Measurements from ENCODE around the gene GON4L.

The GON4L gene

DNA sequence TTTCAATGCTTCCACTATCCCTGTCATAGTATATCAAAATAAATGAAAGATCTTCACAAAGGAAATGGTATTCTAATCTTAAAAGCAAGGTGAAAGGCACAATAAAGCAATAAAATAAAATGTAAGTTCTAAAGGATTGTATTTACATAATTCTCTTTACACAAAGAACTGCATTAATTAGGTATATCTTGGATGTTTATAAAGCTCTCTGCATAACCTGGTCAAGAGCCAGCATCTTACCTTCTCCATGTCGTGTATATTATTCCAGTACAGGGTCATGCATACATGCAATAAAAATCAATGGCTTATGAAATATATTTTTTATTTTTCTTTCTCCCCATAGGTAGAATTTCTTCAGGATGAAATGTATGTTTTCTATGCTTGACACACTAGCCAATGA is 63.8 kb downstream of the GON4L start (continued):
- TF ChIP-seq, protein P1, sequence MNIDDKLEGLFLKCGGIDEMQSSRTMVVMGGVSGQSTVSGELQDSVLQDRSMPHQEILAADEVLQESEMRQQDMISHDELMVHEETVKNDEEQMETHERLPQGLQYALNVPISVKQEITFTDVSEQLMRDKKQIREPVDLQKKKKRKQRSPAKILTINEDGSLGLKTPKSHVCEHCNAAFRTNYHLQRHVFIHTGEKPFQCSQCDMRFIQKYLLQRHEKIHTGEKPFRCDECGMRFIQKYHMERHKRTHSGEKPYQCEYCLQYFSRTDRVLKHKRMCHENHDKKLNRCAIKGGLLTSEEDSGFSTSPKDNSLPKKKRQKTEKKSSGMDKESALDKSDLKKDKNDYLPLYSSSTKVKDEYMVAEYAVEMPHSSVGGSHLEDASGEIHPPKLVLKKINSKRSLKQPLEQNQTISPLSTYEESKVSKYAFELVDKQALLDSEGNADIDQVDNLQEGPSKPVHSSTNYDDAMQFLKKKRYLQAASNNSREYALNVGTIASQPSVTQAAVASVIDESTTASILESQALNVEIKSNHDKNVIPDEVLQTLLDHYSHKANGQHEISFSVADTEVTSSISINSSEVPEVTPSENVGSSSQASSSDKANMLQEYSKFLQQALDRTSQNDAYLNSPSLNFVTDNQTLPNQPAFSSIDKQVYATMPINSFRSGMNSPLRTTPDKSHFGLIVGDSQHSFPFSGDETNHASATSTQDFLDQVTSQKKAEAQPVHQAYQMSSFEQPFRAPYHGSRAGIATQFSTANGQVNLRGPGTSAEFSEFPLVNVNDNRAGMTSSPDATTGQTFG (tag by site-specific recombination; IDR thresholded peaks at IDR 0.05; ENCODE audit: borderline replicate concordance): no peak
- TF ChIP-seq, protein P2, sequence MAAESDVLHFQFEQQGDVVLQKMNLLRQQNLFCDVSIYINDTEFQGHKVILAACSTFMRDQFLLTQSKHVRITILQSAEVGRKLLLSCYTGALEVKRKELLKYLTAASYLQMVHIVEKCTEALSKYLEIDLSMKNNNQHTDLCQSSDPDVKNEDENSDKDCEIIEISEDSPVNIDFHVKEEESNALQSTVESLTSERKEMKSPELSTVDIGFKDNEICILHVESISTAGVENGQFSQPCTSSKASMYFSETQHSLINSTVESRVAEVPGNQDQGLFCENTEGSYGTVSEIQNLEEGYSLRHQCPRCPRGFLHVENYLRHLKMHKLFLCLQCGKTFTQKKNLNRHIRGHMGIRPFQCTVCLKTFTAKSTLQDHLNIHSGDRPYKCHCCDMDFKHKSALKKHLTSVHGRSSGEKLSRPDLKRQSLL (tag by site-specific recombination; IDR thresholded peaks at IDR 0.05): no peak
- TF ChIP-seq RBAK (tag by site-specific recombination; IDR thresholded peaks at IDR 0.05) (no peak), ZSCAN16 (tag by site-specific recombination; IDR thresholded peaks at IDR 0.05) (no peak), ZNF416 (tag by site-specific recombination; IDR thresholded peaks at IDR 0.05) (no peak), ZNF223 (tag by site-specific recombination; IDR thresholded peaks at IDR 0.05) (no peak), ZNF530 (tag by site-specific recombination; IDR thresholded peaks at IDR 0.05; ENCODE audit: low read depth) (no peak)
- TF ChIP-seq, protein P3, sequence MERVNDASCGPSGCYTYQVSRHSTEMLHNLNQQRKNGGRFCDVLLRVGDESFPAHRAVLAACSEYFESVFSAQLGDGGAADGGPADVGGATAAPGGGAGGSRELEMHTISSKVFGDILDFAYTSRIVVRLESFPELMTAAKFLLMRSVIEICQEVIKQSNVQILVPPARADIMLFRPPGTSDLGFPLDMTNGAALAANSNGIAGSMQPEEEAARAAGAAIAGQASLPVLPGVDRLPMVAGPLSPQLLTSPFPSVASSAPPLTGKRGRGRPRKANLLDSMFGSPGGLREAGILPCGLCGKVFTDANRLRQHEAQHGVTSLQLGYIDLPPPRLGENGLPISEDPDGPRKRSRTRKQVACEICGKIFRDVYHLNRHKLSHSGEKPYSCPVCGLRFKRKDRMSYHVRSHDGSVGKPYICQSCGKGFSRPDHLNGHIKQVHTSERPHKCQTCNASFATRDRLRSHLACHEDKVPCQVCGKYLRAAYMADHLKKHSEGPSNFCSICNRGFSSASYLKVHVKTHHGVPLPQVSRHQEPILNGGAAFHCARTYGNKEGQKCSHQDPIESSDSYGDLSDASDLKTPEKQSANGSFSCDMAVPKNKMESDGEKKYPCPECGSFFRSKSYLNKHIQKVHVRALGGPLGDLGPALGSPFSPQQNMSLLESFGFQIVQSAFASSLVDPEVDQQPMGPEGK (tag by site-specific recombination; IDR thresholded peaks at IDR 0.05): no peak
- TF ChIP-seq, protein P4, sequence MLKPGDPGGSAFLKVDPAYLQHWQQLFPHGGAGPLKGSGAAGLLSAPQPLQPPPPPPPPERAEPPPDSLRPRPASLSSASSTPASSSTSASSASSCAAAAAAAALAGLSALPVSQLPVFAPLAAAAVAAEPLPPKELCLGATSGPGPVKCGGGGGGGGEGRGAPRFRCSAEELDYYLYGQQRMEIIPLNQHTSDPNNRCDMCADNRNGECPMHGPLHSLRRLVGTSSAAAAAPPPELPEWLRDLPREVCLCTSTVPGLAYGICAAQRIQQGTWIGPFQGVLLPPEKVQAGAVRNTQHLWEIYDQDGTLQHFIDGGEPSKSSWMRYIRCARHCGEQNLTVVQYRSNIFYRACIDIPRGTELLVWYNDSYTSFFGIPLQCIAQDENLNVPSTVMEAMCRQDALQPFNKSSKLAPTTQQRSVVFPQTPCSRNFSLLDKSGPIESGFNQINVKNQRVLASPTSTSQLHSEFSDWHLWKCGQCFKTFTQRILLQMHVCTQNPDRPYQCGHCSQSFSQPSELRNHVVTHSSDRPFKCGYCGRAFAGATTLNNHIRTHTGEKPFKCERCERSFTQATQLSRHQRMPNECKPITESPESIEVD (tag by site-specific recombination; IDR thresholded peaks at IDR 0.05): no peak

DNA sequence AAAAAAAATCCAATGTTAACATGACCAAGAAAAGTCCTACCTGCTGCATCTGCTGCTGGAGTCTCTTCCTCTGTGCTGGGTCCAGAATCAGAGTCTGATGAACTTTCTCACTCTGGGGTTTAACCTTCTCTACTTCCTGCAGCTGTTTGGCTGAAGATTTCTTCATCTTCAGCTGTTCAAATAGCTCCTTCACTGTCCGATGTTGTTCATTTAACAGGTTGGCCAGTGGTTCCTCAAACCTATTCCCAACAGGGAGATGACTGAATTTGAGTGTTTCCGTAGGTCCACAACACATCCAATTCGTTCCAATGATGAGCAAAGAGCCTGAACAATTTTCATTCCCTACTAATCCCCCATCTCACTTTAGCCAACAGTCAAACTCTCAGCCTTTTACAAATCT is 79.4 kb downstream of the GON4L start:
- Histone ChIP-seq H3K36me3 (ENCODE audit: control insufficient read depth in 2 of 2, insufficient read depth in 1 of 2, low read length in 2 of 2) (peaks cover 19 to 74% of the 10 kb centered on the region in 2 experiments; a peak in 2 of 3 replicates), H3K27ac (ENCODE audit: extremely low read depth, low read depth, low read length) (no peak overlapping the region), H3K4me1 (ENCODE audit: control insufficient read depth, insufficient read depth, low read length) (no peaks in the 10 kb centered on the region), H3K9me3 (ENCODE audit: control insufficient read depth, insufficient read depth, low read depth, low read length) (no peaks in the 10 kb centered on the region), H3K4me3 (ENCODE audit: low read depth, low read length) (no peak overlapping the region)
- no peak for TF ChIP-seq ZNF610 (tag by site-specific recombination; IDR thresholded peaks at IDR 0.05; ENCODE audit: borderline replicate concordance)
- TF ChIP-seq ZNF530 (tag by site-specific recombination; IDR thresholded peaks at IDR 0.05; ENCODE audit: low read depth): no peak
- TF ChIP-seq, protein P5, sequence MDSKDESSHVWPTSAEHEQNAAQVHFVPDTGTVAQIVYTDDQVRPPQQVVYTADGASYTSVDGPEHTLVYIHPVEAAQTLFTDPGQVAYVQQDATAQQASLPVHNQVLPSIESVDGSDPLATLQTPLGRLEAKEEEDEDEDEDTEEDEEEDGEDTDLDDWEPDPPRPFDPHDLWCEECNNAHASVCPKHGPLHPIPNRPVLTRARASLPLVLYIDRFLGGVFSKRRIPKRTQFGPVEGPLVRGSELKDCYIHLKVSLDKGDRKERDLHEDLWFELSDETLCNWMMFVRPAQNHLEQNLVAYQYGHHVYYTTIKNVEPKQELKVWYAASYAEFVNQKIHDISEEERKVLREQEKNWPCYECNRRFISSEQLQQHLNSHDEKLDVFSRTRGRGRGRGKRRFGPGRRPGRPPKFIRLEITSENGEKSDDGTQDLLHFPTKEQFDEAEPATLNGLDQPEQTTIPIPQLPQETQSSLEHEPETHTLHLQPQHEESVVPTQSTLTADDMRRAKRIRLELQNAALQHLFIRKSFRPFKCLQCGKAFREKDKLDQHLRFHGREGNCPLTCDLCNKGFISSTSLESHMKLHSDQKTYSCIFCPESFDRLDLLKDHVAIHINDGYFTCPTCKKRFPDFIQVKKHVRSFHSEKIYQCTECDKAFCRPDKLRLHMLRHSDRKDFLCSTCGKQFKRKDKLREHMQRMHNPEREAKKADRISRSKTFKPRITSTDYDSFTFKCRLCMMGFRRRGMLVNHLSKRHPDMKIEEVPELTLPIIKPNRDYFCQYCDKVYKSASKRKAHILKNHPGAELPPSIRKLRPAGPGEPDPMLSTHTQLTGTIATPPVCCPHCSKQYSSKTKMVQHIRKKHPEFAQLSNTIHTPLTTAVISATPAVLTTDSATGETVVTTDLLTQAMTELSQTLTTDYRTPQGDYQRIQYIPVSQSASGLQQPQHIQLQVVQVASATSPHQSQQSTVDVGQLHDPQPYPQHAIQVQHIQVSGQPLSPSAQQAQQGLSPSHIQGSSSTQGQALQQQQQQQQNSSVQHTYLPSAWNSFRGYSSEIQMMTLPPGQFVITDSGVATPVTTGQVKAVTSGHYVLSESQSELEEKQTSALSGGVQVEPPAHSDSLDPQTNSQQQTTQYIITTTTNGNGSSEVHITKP (tag by site-specific recombination; IDR thresholded peaks at IDR 0.05): no peak
- no peak for TF ChIP-seq ZSCAN30 (tag by site-specific recombination; IDR thresholded peaks at IDR 0.05)
- ChIA-PET POLR2A (no interaction called here), CTCF (interaction anchor here (0.6 kb wide), 1 partner anchor 9 kb away, joined by 3 read pairs; no protein-coding TSS in a partner anchor)

Measured in HEK293 (cell line).